ENCODE results near the gene IL17RB. TPM values are rescaled to one million over a fixed set of nuclear protein-coding genes. Genes with fewer than 3 reads are reported as not detected.

IL17RB gene
- total and polyA plus RNA-seq, 2 of the 8 experiments (the other 6 are each of a cell fraction or from before 2014, with no cell fraction given) = 7.0 to 24.6 TPM

DNA sequence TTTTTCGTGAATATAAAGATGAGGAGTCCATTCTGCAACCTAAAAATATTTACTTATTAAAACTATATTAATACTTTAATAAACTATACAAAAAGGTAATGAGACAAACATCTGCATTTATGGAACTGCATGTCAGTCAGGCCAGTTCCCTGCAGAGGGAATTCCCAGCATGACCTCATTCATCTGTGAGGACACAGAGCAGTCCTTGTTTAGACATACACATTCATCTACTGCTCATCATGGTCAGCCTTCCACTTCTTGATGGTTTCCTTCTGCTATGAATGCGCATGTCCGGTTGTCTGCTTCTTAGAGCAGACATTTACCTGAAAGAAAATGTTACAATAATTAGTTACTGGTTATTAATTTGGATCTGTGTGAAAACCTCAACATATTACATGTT is 38.9 kb downstream of the IL17RB start:
- 97% methylated on average over 3 of the region's 3 CpGs; no CpG with 5 or more reads in 1 of the 2 experiments for WGBS, 2 experiments (ENCODE audit: extremely low coverage in 1 of 2, insufficient coverage in 1 of 2, insufficient read length in 1 of 2, insufficient replicate concordance in 2 of 2, low coverage in 1 of 2, low lambda C conversion rate in 2 of 2, missing lambda C conversion rate in 1 of 2)
- no peak overlapping the region for H3K27ac ChIP-seq (ENCODE audit: low read depth, low read length)
- no peak overlapping the region for H3K18ac ChIP-seq (ENCODE audit: extremely low read depth, low read length)
- H2BK12ac ChIP-seq (ENCODE audit: low read depth, low read length) = no peak overlapping the region
- FAIRE-seq = no peak
- no peak overlapping the region for H2AFZ ChIP-seq (ENCODE audit: low read length)
- no peaks in the 10 kb centered on the region; the same call in 1 of the 2 replicates for H3K79me1 ChIP-seq (ENCODE audit: low read depth, low read length)
- no peaks in the 10 kb centered on the region for H3K9me3 ChIP-seq (ENCODE audit: insufficient read depth in 2 of 2, low read depth in 1 of 2, low read length in 1 of 2)
- peaks cover 2% of the 10 kb centered on the region; the same call in 1 of the 2 replicates for H3K23me2 ChIP-seq (ENCODE audit: low read depth, low read length)
- no peak overlapping the region for H4K5ac ChIP-seq (ENCODE audit: insufficient read length, low read depth, low read length)
- H2BK15ac ChIP-seq (ENCODE audit: low read length) = no peak overlapping the region
- no peaks in the 10 kb centered on the region for H4K20me1 ChIP-seq (replicated peaks in 1 of 2; ENCODE audit: control insufficient read depth in 1 of 2, insufficient read depth in 2 of 2, low read length in 2 of 2)
- H3K4me3 ChIP-seq (ENCODE audit: extremely low read depth in 1 of 4, insufficient read depth in 2 of 4, low read depth in 3 of 4, low read length in 4 of 4) = no peak overlapping the region
- no peak overlapping the region for H2BK5ac ChIP-seq (ENCODE audit: low read depth, low read length)
- peaks cover 3 to 26% (median 11%) of the 10 kb centered on the region in 4 experiments; a peak in 6 of 8 replicates for H3K36me3 ChIP-seq (ENCODE audit: control insufficient read depth in 2 of 4, insufficient read depth in 4 of 4, low read length in 3 of 4)
- H4K8ac ChIP-seq (ENCODE audit: extremely low read depth, insufficient read depth, low read length) = no peak overlapping the region
- peaks cover 3 to 7% (median 4%) of the 10 kb centered on the region in 4 experiments; a peak in 5 of 7 replicates for H3K4me1 ChIP-seq (replicated peaks in 1 of 4; ENCODE audit: control insufficient read depth in 3 of 4, insufficient read depth in 4 of 4, low read length in 3 of 4)
- H3K23ac ChIP-seq (ENCODE audit: insufficient read length) = no peak overlapping the region
- no peak overlapping the region for H3K4ac ChIP-seq (replicated peaks; ENCODE audit: insufficient read length, low read depth, low read length)
- CTCF ChIA-PET (ENCODE audit: partially characterized antibody) = interaction anchor here (1.4 kb wide), 1 partner anchor 28 kb away, joined by 3 read pairs; no protein-coding TSS in a partner anchor
- TF ChIP-seq, protein P1, sequence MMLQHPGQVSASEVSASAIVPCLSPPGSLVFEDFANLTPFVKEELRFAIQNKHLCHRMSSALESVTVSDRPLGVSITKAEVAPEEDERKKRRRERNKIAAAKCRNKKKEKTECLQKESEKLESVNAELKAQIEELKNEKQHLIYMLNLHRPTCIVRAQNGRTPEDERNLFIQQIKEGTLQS (IDR thresholded peaks at IDR 0.05; ENCODE audit: insufficient read depth, low read depth, low read length) = no peak
- TF ChIP-seq POLR2AphosphoS5 (IDR thresholded peaks at IDR 0.05; ENCODE audit: low read depth, low read length) (no peak), SP4 (IDR thresholded peaks at IDR 0.05; ENCODE audit: low read length) (no peak), KDM5A (IDR thresholded peaks at IDR 0.05; ENCODE audit: low read length) (no peak), FOSL1 (IDR thresholded peaks at IDR 0.05; ENCODE audit: insufficient read depth, low read depth, low read length) (no peak), CBX5 (IDR thresholded peaks at IDR 0.05; ENCODE audit: low read depth, low read length) (no peak), TEAD4 (IDR thresholded peaks at IDR 0.05; ENCODE audit: low read depth, low read length) (no peak), RXRA (IDR thresholded peaks at IDR 0.05; ENCODE audit: insufficient read depth, low read depth, low read length) (no peak), SP1 (IDR thresholded peaks at IDR 0.05; ENCODE audit: low read depth, low read length) (no peak)
- TF ChIP-seq, protein P2, sequence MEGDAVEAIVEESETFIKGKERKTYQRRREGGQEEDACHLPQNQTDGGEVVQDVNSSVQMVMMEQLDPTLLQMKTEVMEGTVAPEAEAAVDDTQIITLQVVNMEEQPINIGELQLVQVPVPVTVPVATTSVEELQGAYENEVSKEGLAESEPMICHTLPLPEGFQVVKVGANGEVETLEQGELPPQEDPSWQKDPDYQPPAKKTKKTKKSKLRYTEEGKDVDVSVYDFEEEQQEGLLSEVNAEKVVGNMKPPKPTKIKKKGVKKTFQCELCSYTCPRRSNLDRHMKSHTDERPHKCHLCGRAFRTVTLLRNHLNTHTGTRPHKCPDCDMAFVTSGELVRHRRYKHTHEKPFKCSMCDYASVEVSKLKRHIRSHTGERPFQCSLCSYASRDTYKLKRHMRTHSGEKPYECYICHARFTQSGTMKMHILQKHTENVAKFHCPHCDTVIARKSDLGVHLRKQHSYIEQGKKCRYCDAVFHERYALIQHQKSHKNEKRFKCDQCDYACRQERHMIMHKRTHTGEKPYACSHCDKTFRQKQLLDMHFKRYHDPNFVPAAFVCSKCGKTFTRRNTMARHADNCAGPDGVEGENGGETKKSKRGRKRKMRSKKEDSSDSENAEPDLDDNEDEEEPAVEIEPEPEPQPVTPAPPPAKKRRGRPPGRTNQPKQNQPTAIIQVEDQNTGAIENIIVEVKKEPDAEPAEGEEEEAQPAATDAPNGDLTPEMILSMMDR (IDR thresholded peaks at IDR 0.05; ENCODE audit: control extremely low read depth in 1 of 3, insufficient read depth in 1 of 3, low read depth in 1 of 3, low read length in 3 of 3) = no peak
- no peak overlapping the region for H2BK20ac ChIP-seq (ENCODE audit: low read length)
- H4K91ac ChIP-seq (replicated peaks; ENCODE audit: insufficient read length, low read length) = no peak overlapping the region
- no peak overlapping the region for H2BK120ac ChIP-seq (replicated peaks; ENCODE audit: low read depth, low read length)
- no peak overlapping the region for H3K4me2 ChIP-seq (ENCODE audit: insufficient read depth in 1 of 2, low read depth in 2 of 2, low read length in 2 of 2)
- H2AK5ac ChIP-seq (ENCODE audit: low read depth, low read length) = no peak overlapping the region
- H3K27me3 ChIP-seq (replicated peaks in 1 of 4; ENCODE audit: control insufficient read depth in 3 of 4, extremely low read depth in 1 of 4, insufficient read depth in 3 of 4, low read length in 3 of 4) = no peaks in the 10 kb centered on the region
- POLR2A ChIA-PET (ENCODE audit: partially characterized antibody) = no interaction called here
- peaks cover 0 to 37% of the 10 kb centered on the region in 2 experiments; a peak in 3 of 4 replicates for H3K79me2 ChIP-seq (ENCODE audit: control insufficient read depth in 1 of 2, insufficient read depth in 2 of 2, low read length in 2 of 2)
- H3K14ac ChIP-seq (ENCODE audit: insufficient read length) = no peak overlapping the region
- DNase-seq (ENCODE audit: low read depth in 1 of 2, low spot score in 2 of 2) = no peak
- no peak overlapping the region for H3K9ac ChIP-seq (replicated peaks in 1 of 4; ENCODE audit: extremely low read depth in 1 of 4, low read depth in 3 of 4, low read length in 3 of 4)
- H3K56ac ChIP-seq (replicated peaks; ENCODE audit: insufficient read length, low read depth, low read length) = no peak overlapping the region
